ENCODE data around the gene KIF14.
"Not testable (repeated sequence)": the region's sequence is repeated elsewhere in the genome, so short reads cannot be mapped to it uniquely, and the experiment has no call there.

Gene KIF14

DNA sequence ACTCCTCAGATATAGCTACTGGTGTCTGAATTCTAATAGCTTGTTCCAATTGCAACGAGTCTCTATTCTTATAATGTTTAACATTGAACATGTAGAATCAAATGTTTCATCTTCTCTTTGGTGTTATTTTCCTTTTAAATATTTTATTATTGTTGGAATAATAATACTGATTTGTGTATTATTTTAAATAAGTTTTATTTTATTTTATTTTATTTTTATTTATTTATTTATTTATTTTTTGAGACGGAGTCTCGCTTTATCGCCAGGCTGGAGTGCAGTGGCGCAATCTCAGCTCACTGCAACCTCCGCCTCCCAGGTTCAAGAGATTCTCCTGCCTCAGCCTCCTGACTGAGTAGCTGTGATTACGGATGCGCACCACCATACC, 10.0 kb upstream of the KIF14 start:
- DNase-seq = not testable (repeated sequence)

DNA sequence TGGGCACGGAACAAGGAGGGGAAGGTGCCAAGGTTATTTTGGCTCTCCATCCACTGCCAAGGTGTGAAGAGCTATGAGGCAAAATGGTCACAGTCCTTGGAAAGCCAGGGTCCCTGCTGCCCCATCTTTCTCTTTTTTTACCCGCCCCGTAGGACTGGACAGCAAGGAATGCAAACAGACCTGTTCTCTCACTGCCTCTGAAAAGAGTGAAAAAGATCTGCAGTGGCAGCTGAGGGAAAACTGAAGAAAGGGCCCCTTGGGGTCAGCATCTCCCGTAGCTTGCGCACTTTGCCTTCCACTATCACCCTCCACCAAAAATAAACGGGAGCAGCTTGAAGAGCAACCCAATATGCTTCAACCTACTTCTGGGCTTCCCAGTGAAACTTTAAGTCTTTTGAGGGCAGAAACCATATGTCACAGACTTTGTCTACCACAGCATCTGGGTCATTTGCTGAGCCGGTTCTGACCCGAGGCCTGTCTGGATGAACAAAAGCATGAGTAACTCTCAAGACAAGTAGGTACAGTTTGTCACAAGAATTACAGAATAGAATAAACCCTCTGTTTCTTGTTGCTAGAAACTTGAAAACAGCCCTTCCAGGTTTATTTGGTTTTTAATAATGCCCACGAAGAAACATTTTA, 9.4 kb upstream of the KIF14 start:
- DNase-seq = no peak

DNA sequence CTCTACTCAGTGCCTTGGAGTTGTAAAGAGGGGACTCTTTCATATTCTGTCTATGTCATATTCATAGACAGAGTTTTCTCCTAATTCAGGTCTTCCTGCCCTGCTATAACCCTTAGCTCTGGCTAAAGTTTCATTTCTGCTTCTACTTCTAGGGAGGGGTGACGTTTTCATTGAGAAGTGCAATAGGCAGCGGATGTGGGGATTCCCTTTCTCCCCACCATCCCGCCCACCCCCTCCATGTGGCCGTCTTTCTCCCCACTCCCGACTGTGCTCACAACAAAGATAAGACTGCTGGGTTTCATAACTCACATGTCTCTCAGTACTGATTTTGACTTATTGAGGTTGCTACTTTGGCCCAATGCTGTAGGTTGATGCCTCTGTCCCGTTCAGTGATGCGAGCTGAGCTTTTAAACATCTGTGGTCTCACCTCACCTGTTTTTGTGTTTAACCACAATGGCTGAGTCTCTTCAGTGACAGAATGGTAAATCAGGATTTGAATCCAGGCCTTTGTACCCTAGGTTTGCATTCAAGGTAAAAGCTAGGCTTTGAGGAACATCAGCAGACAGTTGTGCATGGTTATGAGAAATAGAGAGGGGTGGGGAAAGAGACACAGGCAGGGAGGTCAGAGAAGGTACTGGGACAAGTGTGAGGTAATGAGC, 7.8 kb upstream of the KIF14 start:
- no peak for DNase-seq

DNA sequence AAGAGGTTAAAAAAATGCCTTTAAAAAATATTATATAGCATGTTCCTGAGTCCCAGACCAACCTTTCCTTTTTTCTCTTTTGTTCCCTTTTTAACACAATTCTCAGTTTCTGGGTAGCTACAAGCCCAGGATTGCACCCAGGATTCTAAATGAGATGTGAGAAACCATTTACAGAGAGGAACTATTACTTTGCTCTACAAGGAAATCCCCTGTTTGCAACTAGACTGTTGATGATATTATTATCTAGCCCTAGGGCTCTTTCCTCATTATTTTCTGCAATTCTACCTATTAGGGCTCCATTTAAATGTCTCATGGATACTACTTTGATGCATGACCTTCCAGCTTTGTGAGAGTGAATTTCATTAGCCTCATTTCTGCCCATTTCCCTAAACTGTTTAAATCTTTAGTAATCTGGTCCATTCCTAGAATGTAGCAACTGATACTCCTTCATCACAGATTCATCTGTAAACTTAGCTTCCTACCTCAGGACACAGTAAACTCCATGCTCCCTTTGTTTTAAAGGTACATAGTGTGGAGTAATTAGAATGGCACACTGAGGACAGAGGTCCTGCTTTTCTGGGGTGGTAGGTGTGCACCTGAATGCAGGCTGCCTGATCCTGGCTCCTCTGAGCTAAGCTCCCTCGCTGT, 7.1 kb upstream of the KIF14 start:
- DNase-seq = no peak

DNA sequence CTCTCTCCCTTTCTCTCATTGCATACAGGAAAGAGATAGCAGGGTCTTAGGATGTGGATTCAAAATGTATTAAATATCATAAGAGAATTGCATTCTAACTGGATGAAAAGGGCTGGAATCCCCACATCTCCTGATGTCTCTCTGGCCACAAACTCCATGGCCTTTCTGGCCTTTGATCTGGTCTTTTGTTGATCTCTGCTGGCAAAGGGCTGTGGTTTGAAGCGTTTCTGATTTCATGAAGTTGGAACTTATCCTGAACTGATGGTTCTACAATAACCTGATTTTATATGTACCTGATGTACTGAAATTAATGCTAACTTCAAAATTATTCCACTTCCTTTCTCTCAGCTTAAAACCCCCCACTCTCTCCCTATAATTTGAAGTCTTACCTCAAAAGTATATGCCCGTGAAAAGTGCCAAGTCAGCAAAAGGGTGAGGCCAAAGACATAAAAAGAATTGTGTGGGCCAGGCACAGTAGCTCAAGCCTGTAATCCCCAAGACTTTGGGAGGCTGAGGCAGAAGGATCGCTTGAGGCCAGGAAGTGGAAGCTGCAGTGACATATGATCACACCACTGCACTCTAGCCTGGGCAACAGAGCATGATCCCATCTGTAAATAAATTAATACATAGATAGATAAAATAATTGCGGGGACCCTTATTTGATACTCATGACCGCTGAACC, 6.4 kb upstream of the KIF14 start:
- DNase-seq = no peak

DNA sequence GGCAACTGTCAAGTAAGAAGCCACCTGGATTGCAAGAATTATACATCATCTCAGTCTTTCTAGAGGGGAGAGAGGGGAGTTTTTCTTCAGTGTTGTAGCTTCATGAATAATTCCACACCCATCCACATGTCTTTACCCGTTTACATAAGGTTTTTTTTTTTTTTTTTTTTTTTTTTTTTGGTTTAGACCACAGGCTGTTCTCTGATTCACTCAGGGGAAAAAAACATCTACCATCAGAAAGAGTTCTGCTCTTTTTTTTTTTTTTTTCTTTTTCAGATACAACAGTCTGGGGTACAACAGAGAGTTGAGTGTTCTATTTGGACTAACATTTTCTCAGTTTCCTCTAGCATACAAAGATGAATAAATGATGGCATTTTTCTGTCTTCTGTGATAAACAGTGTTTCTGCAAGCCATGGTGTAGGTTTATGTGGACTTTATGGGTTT, 4.9 kb upstream of the KIF14 start:
- no peak for DNase-seq

DNA sequence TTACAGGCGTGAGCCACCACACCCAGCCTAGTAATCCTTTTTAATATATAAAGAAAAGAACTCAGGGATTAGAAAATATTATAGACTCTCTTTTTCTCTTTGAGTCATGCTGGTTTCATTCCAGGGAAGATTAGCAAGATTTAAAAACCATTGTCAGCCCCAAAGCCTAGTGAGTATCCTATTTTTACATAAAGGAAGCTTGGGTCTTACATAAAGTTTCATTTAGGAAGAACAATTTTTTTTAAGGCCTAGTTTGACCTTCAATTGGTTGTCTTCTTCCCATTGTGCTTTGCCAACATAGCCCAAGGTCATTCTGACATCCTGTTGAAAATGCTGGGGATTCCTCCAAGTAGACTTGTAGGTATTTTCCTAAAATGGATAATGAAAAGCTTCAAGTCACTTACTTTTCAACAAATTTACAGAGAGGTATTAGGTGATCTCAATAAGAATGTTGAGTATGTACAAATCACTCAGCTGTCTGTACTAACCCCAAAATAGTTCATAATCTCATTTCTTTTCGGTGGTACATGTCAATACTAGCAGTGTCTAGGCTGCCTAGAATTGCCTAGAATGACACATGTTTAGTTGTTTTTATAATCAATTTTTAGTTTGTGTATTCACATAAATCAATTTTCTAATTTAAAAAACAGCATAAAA, 4.3 kb upstream of the KIF14 start:
- no peak for DNase-seq

DNA sequence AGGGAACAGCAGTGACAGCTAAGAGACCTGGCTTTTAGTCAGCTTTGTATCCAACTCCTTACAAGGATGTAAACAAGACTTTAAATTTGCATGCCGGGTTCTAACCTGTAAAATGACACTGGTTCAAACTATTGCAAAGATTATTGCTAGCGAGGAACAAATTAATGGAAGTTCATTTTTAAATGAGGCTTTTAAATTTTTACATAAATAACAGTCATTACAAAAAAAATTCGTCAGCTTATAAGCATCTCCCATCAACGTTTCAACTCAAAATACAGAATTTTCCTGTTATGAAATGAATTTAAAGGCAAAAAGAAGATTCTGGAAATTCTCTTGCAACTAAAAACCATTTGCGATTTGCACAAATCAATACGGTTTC, 668 bp downstream of the KIF14 start:
- no peak for DNase-seq

DNA sequence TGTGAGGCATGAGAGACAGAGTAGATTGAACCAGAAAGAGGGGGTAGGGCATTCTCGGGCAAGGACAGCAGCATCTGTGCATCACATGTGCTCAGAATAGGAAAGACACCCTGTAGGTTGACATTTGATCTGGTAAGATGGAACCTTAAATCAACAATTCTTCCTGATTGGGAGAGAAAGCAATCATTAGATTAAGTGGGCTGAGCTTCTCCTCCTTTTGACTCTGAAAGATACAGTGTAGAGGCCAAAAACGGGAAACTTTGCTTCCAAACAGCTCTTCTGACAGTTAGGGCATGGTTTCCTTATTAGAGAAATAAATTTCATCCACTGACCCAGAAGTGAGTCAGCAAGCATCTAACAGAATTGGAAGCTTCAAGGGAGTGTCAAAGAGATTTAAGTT, 9.7 kb downstream of the KIF14 start:
- no peak for DNase-seq

DNA sequence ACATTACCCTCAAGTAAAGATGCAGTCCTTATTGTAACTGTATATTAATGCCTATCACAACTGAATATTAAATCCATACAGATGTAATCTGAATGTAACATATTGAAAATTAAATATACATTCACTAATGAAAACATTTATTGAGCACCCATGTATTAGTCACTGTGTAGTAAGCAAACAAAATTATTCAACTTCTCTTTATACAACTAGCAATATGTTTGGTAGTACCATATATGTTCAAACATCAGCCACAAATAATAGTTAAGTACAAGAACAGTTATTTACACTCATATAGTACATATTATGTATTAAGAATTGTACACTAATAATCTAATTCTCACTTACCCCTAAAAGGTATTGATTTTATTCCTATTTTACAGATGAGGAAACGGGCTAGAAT, 17.9 kb downstream of the KIF14 start:
- no peak for DNase-seq

DNA sequence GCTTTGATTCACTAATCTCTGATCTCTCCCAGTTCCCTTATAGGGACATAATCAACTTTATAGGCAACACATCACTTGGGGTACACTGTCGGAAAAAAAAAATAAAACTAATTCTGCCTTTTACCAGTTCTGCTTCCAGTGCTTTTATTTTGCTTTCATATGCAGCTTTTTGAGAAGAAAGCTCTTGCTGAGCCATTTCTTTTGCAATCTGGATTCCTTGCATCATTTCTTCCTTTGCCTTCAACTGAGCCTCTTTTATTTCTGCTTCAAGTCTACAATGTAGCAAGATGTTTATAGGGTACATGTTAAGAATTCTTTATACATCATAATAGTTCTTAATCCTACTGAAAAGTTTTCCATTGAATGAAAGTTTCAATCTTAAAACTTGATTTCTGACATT, 30.6 kb downstream of the KIF14 start:
- no peak for DNase-seq

DNA sequence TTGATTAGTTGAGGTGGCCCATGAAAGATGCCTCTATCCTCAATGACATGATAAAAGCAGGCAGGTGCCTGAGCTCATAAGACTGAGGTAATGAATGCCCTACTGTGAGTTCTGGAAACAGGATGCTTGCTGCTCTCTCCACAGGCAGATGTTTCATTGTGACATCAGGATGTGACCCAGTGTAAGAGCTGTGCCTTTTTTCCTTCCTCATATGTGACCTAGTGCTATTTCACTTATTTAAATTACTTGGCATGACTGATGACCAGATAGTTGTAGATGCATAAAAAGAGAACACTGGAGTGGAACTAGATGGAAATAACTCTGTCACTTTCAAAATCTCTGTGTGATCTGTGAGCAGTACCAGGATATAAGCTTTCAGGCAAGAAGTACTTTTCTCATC, 31.9 kb downstream of the KIF14 start:
- DNase-seq = no peak

DNA sequence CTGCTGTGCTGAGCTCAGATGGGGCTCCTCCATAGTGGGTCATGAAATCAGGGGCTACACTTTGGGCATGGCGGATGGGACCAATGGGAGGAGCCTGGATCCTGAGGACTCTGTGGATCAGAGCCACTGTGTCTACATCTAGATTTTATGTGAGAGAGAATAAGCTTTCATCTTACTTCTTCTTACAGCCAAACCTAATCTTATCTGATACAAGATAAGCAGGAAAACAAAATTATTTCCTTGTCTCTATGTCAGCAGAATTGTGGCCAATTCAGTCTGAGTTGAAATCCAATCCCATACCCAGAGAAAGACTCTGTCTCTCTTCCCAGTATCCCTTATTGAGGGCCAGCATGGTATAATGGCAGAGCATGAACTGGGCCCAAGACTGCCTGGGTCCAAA, 56.2 kb downstream of the KIF14 start:
- no peak for DNase-seq

DNA sequence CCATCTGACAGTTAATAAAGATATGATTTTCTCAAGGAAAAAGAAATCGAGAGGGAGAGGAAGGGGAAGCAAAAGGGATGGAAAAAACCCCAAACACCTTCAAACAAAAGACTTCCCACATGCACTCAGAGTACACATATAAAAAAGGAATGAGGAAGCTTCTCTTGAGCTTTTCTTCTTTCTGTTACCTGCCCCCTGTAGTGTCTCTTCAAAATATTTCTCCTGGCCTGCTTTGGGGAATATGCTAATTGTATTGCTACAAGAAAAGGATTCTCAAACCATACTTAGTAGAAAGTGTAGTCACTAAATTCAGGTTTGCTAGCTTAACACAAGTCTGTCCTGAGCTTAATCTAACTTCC, 58.7 kb downstream of the KIF14 start:
- no peak for DNase-seq

DNA sequence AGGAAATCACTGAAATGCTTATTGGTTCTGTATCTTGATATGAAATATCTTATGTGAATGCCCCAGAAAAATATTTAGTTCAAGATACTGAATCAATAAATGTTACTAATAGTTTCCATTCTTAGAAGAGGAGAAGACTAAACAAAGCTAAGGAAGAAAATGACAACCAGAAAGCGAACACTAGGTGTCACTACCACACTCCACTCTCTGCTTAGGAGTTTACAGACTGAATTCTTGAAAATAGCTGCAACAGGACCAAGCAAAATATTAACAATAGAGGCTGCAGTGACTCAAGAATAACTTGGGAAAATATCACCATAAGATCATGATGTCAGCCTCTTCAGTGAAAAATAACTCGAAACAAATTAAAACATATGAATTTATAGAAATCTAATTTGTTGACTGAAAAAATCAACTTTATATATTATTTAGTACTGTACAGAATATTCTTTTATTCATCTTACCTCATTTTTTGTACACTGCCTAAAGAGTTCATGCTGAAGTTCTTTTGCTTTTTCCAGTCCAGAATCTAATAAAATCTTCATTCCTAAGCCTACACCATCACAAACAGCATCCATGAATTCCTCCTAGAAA, 61.6 kb downstream of the KIF14 start:
- peak in 1 of 2 donors; percentile 33 for DNase-seq

DNA sequence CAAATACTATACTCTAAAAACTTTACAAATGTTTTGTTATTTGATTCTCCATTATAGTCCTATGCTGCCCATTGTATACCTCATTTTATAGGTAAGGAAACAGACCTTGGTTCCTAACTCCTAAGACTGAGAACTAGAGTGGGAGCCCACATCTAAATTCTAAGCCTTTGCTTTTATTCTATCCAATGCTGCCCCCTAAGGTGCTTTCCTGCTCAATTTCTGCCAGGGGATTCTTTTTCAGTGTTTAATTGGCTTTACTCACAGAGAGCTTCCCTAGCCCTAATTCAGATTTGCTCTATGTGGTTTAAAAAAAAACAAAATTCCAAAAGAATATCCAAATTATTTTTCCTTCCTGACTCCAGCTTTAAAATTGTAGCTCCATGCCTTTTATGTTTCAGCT, 64.5 kb downstream of the KIF14 start:
- DNase-seq = no peak

DNA sequence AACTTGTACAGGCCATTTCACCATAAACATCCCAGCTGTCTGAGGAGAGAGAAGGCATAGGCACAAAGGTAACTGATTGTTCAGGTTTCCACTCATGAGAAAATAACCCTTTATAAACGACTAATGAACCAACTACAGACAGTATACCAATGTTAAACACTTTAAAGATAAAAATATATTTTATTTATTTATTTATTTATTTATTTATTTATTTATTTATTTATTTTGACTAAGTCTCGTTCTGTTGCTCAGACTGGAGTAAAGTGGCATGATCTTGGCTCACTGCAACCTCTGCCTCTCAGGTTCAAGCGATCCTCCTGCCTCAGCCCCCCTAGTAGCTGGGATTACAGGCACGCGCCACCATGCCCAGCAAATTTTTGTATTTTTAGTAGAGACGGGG, 67.8 kb downstream of the KIF14 start:
- DNase-seq = not testable (repeated sequence)

DNA sequence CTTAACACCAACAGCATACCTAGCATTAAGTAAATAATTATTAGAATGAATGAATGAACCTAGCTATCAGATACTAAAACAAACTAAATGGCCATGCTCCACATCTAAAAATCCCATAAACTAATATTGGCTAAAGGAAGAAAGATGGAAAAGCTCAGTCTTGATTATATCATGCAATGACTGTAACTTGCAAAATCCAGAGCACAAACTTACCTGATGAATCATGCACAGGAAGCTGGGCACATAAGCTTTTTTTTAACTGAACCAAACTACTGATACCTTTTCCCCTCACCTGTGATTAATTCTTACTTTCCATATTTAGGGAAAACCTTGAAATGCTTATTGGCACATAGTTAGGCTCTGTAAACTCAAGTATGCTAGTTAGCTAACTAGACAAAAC, 70.2 kb downstream of the KIF14 start:
- no peak for DNase-seq

DNA sequence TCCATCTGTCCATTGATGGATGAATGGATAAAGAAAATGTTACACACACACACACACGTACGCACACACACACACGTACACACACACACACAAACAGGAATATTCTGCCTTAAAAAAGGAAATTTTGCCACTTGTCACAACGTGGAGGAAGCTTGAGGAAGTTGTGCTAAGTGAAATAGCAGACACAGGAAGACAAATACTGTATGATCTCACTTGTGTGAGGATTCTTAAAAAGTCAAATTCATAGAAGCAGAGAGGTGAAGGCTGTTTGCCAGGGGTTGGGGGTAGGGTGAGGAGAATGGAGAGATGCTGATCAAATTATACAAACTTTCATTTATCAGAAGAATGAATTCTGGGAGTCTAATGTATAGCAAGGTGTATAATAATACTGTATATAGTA, 73.2 kb downstream of the KIF14 start:
- no peak for DNase-seq

DNA sequence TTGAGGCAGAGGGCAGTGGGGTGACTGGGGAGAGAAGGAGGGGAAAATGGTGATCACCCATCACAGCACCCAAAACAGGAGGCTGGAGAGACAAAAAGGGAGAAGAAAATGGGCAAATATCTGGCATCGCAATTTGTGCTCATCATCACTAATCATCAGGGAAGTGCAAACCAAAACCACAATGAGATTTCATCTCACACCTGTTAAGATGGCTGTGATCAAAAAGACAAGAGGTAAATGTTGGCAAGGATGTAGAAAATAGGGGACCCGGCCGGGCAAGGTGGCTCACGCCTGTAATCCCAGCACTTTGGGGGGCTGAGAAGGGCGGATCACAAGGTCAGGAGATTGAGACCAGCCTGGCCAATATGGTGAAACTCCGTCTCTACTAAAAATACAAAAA, 74.0 kb downstream of the KIF14 start:
- no peak for DNase-seq

DNA sequence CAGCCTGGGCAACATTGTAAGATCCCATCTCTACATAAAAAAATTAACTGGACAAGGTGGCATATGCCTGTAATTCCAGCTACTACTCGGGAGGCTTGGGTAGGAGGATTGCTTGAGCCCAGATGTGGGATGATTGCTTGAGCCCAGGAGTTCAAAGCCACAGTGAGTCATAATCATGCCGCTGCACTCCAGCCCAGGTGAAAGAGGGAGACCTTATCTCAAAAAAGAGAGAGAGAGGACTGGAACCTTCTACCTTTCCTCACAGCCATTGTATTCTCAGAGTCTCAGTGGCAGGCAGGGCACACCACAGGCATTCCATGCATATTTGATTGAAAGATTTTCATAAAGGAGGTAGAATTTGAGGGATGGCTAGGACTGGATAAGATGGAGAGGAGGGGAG, 78.4 kb downstream of the KIF14 start:
- no peak for DNase-seq

DNA sequence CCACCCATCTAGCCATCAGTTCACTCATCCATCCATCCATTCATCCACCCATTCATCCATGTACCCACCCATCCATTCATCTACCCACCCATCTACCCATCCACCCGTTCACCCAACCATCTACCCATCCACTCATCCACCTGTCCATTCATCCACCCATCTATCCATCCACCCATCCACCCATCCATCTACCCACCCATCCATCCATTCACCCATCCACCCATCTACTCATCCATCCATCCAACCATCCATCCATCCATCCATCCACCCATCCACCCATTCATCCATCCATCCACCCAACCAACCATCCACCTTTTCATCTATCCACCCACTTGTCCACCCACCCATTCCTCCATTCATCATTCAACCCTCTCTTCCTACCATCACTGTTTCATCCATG, 80.3 kb downstream of the KIF14 start:
- DNase-seq = no peak

DNA sequence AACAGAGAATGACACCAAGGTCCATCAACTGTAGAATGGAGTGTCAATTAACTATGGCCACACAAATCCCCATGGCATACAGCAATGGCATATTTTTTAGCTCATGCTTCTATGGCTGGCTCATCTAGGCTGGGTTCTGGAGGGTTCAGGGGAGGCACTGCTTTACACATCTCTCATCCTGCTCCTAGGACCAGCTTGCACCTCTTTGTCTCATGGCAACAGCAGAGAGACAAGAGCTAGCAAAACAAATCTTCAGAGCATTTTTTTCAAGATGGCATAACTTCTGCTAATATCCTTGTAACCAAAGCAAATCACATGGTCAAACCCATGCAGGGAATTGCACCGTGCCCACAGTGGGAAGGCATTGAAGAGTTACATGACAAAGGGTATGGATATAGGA, 82.4 kb downstream of the KIF14 start:
- no peak for DNase-seq
